HCT116 (cell line): Measurements from ENCODE around the gene SLC26A2. TPM values are rescaled to one million over a fixed set of nuclear protein-coding genes. Genes with fewer than 3 reads are reported as not detected.

Experiments
- ATAC-seq: fragments of 200-7000 bp; cut with Tn5 transposase; 2 replicates; pipeline ENCODE4 v1.9.1; 2020; ENCODE audit warnings: mild to moderate bottlenecking, moderate library complexity
- BruUV-seq: library from RNA; stranded (reverse); fragments of 400-500 nt; replicated peaks from 2 replicates; lab custom pipeline; 2021; lab: Mats Ljungman, UMichigan
- CTCF ChIA-PET: fragments of 300-600 bp; sonication (Branson Sonifier 250); formaldehyde crosslinking; loops from one replicate; lab custom pipeline; 2021; ENCODE audit warnings: antibody characterized with exemption; lab: Charles Lee
- POLR2A ChIA-PET: fragments of 300-600, 350-600 bp; sonication (Branson Sonifier 250); formaldehyde crosslinking; loops from one replicate; lab custom pipeline; 2021; ENCODE audit warnings: antibody characterized with exemption; lab: Charles Lee
- RAD21 ChIA-PET, 2 experiments: fragments of 300-600 bp; sonication (Branson Sonifier 250); formaldehyde crosslinking; loops; one replicate each; lab custom pipeline; 2023; ENCODE audit warnings: low total read pairs in 2 of 2; ENCODE audit not compliant: uncharacterized antibody in 2 of 2, unreplicated experiment in 2 of 2, low non-redundant PET in 1 of 2; lab: Charles Lee
- DNase-seq: peaks from one replicate; pipeline ENCODE4 v3.0.0-alpha.2; 2010; ENCODE audit warnings: low read depth, low spot score
- H2AFZ ChIP-seq: fragments of 200-600 bp; shearing (Covaris generic), sonication (generic); 2 replicates; pipeline ENCODE4 v1.6.1; 2017; ENCODE audit warnings: low read depth, mixed run types, mixed read lengths, antibody characterized with exemption, low read length; ENCODE audit not compliant: poor library complexity, severe bottlenecking
- H3K27ac ChIP-seq: 2 replicates; pipeline ENCODE4 v1.5.1; 2012; ENCODE audit warnings: low read depth, low read length
- H3K27me3 ChIP-seq: fragments of 200-600 bp; sonication (generic); 2 replicates; pipeline ENCODE4 v1.6.1; 2016; ENCODE audit warnings: mixed run types, low read length, mixed read lengths; ENCODE audit not compliant: insufficient read depth
- H3K36me3 ChIP-seq, 2 experiments: fragments of 200-500 bp in 1 of 2; fragments of 200-600 bp in 1 of 2; sonication (Bioruptor generic) in 1 of 2; sonication (generic) in 1 of 2; 2 replicates each; pipeline versions ENCODE4 v1.5.1 to v1.6.1; 2014 to 2016; ENCODE audit warnings: low read length in 2 of 2, inconsistent platforms in 1 of 2, mixed read lengths in 1 of 2, mixed run types in 1 of 2; ENCODE audit not compliant: insufficient read depth in 2 of 2, control insufficient read depth in 1 of 2
- H3K4me1 ChIP-seq, 2 experiments: fragments of 200-600 bp in 1 of 2; sonication (generic) in 1 of 2; 2 replicates each; pipeline versions ENCODE4 v1.5.1 to v1.6.1; 2012 to 2017; ENCODE audit warnings: low read length in 2 of 2, inconsistent platforms in 1 of 2, mild to moderate bottlenecking in 1 of 2, mixed read lengths in 1 of 2, mixed run types in 1 of 2, moderate library complexity in 1 of 2; ENCODE audit not compliant: insufficient read depth in 2 of 2, control insufficient read depth in 1 of 2
- H3K4me2 ChIP-seq: fragments of 200-600 bp; sonication (generic); 2 replicates; pipeline ENCODE4 v1.6.1; 2017; ENCODE audit warnings: mixed run types, low read length, mixed read lengths
- H3K4me3 ChIP-seq, 2 experiments: fragments of 200-600 bp in 1 of 2; sonication (generic) in 1 of 2; replicated peaks in 1 of 2; 2 replicates each; pipeline ENCODE4 v1.5.1; 2011 to 2016; ENCODE audit warnings: low read length in 2 of 2, control low read depth in 1 of 2, low read depth in 1 of 2, mild to moderate bottlenecking in 1 of 2, mixed read lengths in 1 of 2, mixed run types in 1 of 2
- H3K79me2 ChIP-seq: fragments of 200-600 bp; sonication (generic); 2 replicates; pipeline ENCODE4 v1.6.1; 2017; ENCODE audit warnings: mild to moderate bottlenecking, mixed run types, low read length, moderate library complexity, mixed read lengths; ENCODE audit not compliant: insufficient read depth
- H3K9ac ChIP-seq: fragments of 200-600 bp; sonication (generic); 2 replicates; pipeline ENCODE4 v1.6.1; 2016; ENCODE audit warnings: low read length, mixed read lengths
- H3K9me2 ChIP-seq: fragments of 200-600 bp; sonication (generic), shearing (Covaris generic); 2 replicates; pipeline ENCODE4 v1.6.1; 2017; ENCODE audit warnings: mixed run types, mild to moderate bottlenecking, moderate library complexity; ENCODE audit not compliant: insufficient read depth
- H3K9me3 ChIP-seq, 2 experiments: fragments of 200-500 bp in 1 of 2; fragments of 200-600 bp in 1 of 2; sonication (Bioruptor generic) in 1 of 2; sonication (generic) in 1 of 2; 2 replicates each; pipeline ENCODE4 v1.6.1; 2014 to 2017; ENCODE audit warnings: low read length in 2 of 2, mixed read lengths in 2 of 2, inconsistent platforms in 1 of 2, low read depth in 1 of 2, mild to moderate bottlenecking in 1 of 2, mixed run types in 1 of 2, moderate library complexity in 1 of 2; ENCODE audit not compliant: control insufficient read depth in 1 of 2, insufficient read depth in 1 of 2
- H4K20me1 ChIP-seq: fragments of 200-600 bp; sonication (generic), shearing (Covaris generic); 2 replicates; pipeline ENCODE4 v1.6.1; 2017; ENCODE audit warnings: mixed run types, mild to moderate bottlenecking, moderate library complexity; ENCODE audit not compliant: insufficient read depth
- CBX3 ChIP-seq: IDR thresholded peaks from 2 replicates; pipeline ENCODE4 v1.6.1; 2012; ENCODE audit warnings: low read depth
- CTCF ChIP-seq, 3 experiments: fragments of 200-600 bp in 1 of 3; sonication (generic) in 1 of 3; IDR thresholded peaks in 2 of 3; conservative IDR thresholded peaks in 1 of 3; 2 replicates each; pipeline ENCODE4 v1.5.1; 2012 to 2017; ENCODE audit warnings: low read depth in 2 of 3, low read length in 2 of 3, antibody characterized with exemption in 1 of 3, borderline replicate concordance in 1 of 3, control low read depth in 1 of 3, mild to moderate bottlenecking in 1 of 3, mixed read lengths in 1 of 3, mixed run types in 1 of 3, moderate library complexity in 1 of 3; ENCODE audit not compliant: insufficient read depth in 1 of 3
- EGR1 ChIP-seq: IDR thresholded peaks from 2 replicates; pipeline ENCODE4 v1.6.1; 2012; ENCODE audit warnings: low read depth
- EZH2phosphoT487 ChIP-seq: fragments of 200-600 bp; IDR thresholded peaks from 2 replicates; pipeline ENCODE4 v1.6.1; 2018; ENCODE audit warnings: antibody characterized with exemption, borderline replicate concordance
- MAX ChIP-seq: IDR thresholded peaks from 2 replicates; pipeline ENCODE4 v1.6.1; 2012
- POLR2A ChIP-seq: IDR thresholded peaks from 2 replicates; pipeline ENCODE4 v1.7.0; 2011; ENCODE audit warnings: borderline replicate concordance; ENCODE audit not compliant: insufficient read depth, insufficient read length; ENCODE audit errors: extremely low read depth
- POLR2AphosphoS5 ChIP-seq: IDR thresholded peaks from 2 replicates; pipeline ENCODE4 v1.6.1; 2011; ENCODE audit warnings: mild to moderate bottlenecking, low read depth, low read length, moderate library complexity
- REST ChIP-seq: IDR thresholded peaks from 2 replicates; pipeline ENCODE4 v1.6.1; 2012; ENCODE audit warnings: low read depth
- SIN3A ChIP-seq: IDR thresholded peaks from 2 replicates; pipeline ENCODE4 v1.6.1; 2012; ENCODE audit warnings: low read depth
- YY1 ChIP-seq: IDR thresholded peaks from 2 replicates; pipeline ENCODE4 v1.6.1; 2011; ENCODE audit warnings: low read length, low read depth, moderate library complexity, mild to moderate bottlenecking; ENCODE audit not compliant: insufficient replicate concordance; ENCODE audit errors: extremely low read depth
- intact Hi-C: fragments of 100-400 bp; cut with micrococcal nuclease; formaldehyde crosslinking; loops from 2 replicates; pipeline ENCODE4 v1.10.0; 2022
- total RNA-seq: library from RNA; stranded (reverse); gene quantifications from one replicate; pipeline ENCODE4 v1.2.1, GENCODE V29; 2021; ENCODE audit not compliant: unreplicated experiment

Gene SLC26A2
- total RNA-seq, 1 experiment from 2014 or later, result 7.8 TPM

GRCh38 chr5:149982505-149982904 is 21.9 kb downstream of the SLC26A2 start:
- ChIA-PET POLR2A (no interaction called here), CTCF (interaction anchor here (0.9 to 1.4 kb wide), 4 partner anchors 8 to 148 kb away, joined by 3 to 8 read pairs (median 4); no protein-coding TSS in a partner anchor), RAD21 (no interaction called here)
- DNase-seq (no peak), ATAC-seq (no peak)
- H3K9me2 ChIP-seq, result no peaks in the 10 kb centered on the region
- H3K9me3 ChIP-seq, result no peaks in the 10 kb centered on the region
- H3K27me3 ChIP-seq, result no peaks in the 10 kb centered on the region
- H3K4me2 ChIP-seq, result no peak overlapping the region
- no peaks in the 10 kb centered on the region for H3K36me3 ChIP-seq
- TF ChIP-seq YY1, result no peak
- no peak for TF ChIP-seq REST
- TF ChIP-seq POLR2A, result no peak
- no peak for TF ChIP-seq SIN3A
- no peak overlapping the region for H3K4me3 ChIP-seq
- BruUV-seq, result no TSS peak
- no peaks in the 10 kb centered on the region for H4K20me1 ChIP-seq
- no peaks in the 10 kb centered on the region for H3K79me2 ChIP-seq
- no peaks in the 10 kb centered on the region for H3K4me1 ChIP-seq
- intact Hi-C loops, result no loop called here
- H2AFZ ChIP-seq, result no peak overlapping the region
- no peak overlapping the region for H3K27ac ChIP-seq
- no peak overlapping the region for H3K9ac ChIP-seq

GRCh38 chr5:149988126-149988525 is 27.6 kb downstream of the SLC26A2 start:
- ATAC-seq (no peak), DNase-seq (no peak)
- Histone ChIP-seq H4K20me1 (no peaks in the 10 kb centered on the region), H3K9ac (no peak overlapping the region), H3K27me3 (no peaks in the 10 kb centered on the region), H3K4me1 (no peaks in the 10 kb centered on the region), H3K9me2 (no peaks in the 10 kb centered on the region), H3K27ac (no peak overlapping the region), H3K4me2 (no peak overlapping the region), H3K4me3 (no peak overlapping the region), H3K79me2 (no peaks in the 10 kb centered on the region), H3K9me3 (no peaks in the 10 kb centered on the region), H2AFZ (no peak overlapping the region), H3K36me3 (no peaks in the 10 kb centered on the region)
- intact Hi-C loops, result no loop called here
- BruUV-seq, result no TSS peak
- no peak for TF ChIP-seq MAX
- no peak for TF ChIP-seq CTCF (IDR thresholded peaks at IDR 0.05 in 2 of 3, conservative IDR thresholded peaks at IDR 0.05 in 1 of 3; ENCODE audit: borderline replicate concordance in 1 of 3, insufficient read depth in 1 of 3, low read depth in 2 of 3, low read length in 2 of 3)
- no peak for TF ChIP-seq POLR2AphosphoS5
- TF ChIP-seq REST, result no peak
- no peak for TF ChIP-seq CBX3
- TF ChIP-seq EZH2phosphoT487, result no peak
- TF ChIP-seq EGR1, result no peak
- ChIA-PET CTCF (interaction anchor here (1.1 kb wide), 1 partner anchor 150 kb away, joined by 4 read pairs; no protein-coding TSS in a partner anchor), RAD21 (no interaction called here), POLR2A (no interaction called here)
